HS-27A (cell line): ENCODE measurements around the gene BABAM2.
"Not testable (repeated sequence)": the region's sequence is repeated elsewhere in the genome, so short reads cannot be mapped to it uniquely, and the experiment has no call there.

ENCODE experiments used
- DNase-seq: peaks from one replicate; pipeline ENCODE4 v3.0.0-alpha.2; 2012; ENCODE audit warnings: low read depth, missing footprints

Gene BABAM2

GRCh38 chr2:28074137-28074536 lies 183.6 kb downstream of the BABAM2 start:
- no peak for DNase-seq

- DNase-seq: no peak
These were observed 190.4 kb downstream of the BABAM2 start for GRCh38 chr2:28080911-28081310.

GRCh38 chr2:28082131-28082530 lies 191.6 kb downstream of the BABAM2 start:
- peak; percentile 46 for DNase-seq

- DNase-seq: no peak
These were observed 192.9 kb downstream of the BABAM2 start for GRCh38 chr2:28083476-28083875.

- DNase-seq: no peak
These were observed 194.0 kb downstream of the BABAM2 start for GRCh38 chr2:28084564-28084963.

GRCh38 chr2:28085201-28085600 lies 194.7 kb downstream of the BABAM2 start:
- no peak for DNase-seq

DNA sequence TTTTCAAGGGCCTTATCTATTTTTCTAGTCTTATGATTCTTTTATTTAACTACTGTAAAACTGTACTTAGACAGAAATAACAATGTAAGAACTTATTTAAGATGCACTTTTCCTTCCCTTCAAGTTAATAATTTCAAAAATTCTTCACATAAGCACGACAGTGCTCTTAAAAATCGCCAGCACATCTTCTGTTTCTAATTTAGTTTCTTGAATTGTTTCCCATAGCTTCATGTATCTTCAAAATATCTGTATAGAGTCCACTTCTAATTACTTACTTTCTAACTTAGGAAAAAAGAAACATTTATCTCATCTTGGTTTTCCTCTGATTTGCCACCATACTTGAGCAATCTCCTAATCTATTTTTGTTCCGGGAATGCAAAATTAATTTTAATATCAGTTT lies 196.1 kb downstream of the BABAM2 start:
- no peak for DNase-seq

DNA sequence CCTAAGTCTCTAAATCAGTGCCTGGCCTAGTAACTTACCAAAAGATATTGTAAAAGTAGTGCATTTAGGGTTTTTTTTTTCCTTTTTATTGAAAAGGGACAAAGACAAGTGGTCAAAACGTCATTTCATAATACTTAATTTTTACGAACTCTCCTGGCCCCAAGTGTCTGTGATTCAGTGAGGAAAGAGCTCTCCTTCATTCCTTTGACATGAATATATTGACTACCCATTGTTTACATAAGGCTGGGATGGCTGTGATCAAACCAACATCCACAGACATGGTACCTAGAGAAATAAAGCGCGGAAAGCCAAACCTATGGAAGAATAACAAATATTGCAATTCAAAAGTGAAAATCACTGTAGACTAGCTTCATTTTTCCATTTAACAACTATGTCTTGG lies 198.4 kb downstream of the BABAM2 start:
- no peak for DNase-seq

GRCh38 chr2:28089486-28089885 lies 199.0 kb downstream of the BABAM2 start:
- DNase-seq: no peak

DNA sequence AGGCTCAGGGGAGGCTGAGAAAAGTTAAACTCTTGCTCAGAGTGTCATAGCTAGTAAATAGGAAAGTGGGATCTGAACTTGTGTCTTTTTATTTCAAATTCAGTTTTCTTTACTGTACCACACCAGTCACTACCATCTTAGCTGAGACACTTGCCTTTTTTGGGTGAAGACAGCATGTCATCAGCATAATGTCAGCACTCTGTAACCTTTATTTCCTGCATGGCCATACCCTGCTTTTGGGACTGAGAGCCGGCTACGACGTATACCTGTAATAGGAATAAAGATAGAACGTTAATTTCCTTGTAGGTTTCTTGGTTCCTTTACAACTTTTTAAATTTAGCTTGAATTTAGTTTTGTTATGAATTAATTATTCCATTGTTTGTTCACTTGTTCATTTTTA lies 202.8 kb downstream of the BABAM2 start:
- DNase-seq: no peak

GRCh38 chr2:28093768-28094167 lies 203.2 kb downstream of the BABAM2 start:
- DNase-seq: no peak

GRCh38 chr2:28094739-28095138 lies 204.2 kb downstream of the BABAM2 start:
- DNase-seq: no peak

- DNase-seq: no peak
These were observed 205.1 kb downstream of the BABAM2 start for GRCh38 chr2:28095622-28096021.

- no peak for DNase-seq
These were observed 205.9 kb downstream of the BABAM2 start for GRCh38 chr2:28096421-28096820.

GRCh38 chr2:28098501-28099225 lies 208.1 kb downstream of the BABAM2 start:
- DNase-seq: no peak

- no peak for DNase-seq
These were observed 210.6 kb downstream of the BABAM2 start for GRCh38 chr2:28101123-28101522.

GRCh38 chr2:28101892-28102291 lies 211.4 kb downstream of the BABAM2 start:
- DNase-seq: no peak

DNA sequence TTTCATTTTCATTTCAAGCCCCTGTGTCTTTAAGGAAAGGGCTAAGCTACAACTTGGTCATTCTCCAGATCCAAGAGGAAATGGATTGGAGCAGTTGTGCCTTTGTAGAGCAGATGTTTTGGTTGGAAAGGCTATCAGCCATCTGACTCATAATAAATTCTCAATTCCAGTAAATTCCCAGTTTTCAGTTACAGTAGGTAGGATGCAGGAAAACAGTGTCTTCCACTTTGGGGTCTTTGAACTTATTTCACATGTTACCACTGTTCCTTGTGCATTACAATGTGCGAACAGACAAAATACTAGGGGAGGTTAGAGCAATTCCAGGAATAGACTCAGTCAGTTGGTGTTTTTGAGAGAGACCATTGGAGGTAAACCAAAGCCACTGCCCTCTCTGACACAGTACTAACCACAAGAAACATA lies 211.9 kb downstream of the BABAM2 start:
- DNase-seq: no peak

GRCh38 chr2:28103611-28104010 lies 213.1 kb downstream of the BABAM2 start:
- DNase-seq: no peak

- DNase-seq: no peak
These were observed 217.6 kb downstream of the BABAM2 start for GRCh38 chr2:28108143-28108542.

DNA sequence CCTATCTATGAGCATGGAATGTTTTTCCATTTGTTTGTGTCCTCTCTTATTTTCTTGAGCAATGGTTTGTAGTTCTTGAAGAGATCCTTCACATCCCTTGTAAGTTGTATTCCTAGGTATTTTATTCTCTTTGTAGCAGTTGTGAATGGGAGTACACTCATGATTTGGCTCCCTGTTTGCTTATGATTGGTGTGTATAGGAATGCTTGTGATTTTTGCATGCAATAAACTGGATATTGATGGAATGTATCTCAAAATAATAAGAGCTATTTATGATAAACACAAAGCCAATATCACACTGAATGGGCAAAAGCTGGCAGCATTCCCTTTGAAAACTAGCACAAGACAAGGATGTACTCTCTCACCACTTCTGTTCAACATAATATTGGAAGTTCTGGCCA lies 223.2 kb downstream of the BABAM2 start:
- not testable (repeated sequence) for DNase-seq

GRCh38 chr2:28117104-28117596 lies 226.6 kb downstream of the BABAM2 start:
- no peak for DNase-seq

DNA sequence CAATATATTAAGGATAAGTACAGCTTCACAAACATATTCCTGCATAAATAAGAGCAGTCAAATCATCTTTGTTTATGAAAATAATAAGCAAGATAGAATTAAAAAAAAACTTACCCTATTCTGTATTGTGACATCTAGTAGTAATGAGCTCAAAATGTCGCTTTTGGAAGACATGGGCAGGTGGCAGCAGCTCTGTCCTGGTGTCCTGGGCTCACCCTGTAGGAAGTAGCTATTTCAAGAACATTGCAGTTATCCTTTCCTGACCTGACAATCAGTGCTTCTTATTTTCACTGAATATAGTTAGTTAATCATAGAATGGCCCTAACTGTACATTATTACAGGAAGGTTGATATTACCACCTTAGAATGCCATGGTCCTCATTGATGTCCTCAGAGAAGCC lies 229.1 kb downstream of the BABAM2 start:
- DNase-seq: no peak

DNA sequence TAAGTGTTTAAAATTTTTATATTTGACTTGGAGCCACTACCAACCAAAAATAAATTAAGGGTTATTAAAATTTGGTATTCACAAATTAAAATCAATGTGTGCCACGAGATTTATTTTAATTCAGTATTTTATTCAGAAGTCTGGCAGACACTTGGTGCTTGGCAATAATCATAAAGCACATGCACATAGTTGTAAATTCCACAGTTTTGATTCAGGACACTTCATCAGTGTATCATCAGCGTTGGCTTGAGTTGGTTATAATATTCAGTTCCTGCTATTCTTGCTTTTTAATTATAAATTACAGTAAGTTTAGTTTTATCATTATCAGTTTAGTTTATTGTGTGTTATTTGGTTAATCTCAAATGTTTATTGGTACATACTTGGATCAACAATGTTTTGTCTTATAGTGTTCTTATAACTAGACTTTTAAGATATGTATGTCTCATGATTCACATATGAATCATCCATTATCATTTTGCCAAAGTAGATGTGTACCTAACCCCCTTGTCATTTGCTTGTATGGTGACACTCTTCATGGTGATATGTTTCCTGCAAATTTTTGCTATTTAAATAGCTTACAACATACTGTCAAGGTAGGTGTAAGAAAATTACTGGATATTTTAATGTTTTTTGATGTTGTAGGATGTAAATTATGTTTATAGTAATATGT lies 237.9 kb downstream of the BABAM2 start:
- DNase-seq: no peak
